Measurements from ENCODE around the gene TMEM140.
A peak's percentile ranks its signal among the peaks of the same experiment; 100 is the strongest.

The TMEM140 gene

GRCh38 chr7:135158141-135158655, 10.3 kb downstream of the TMEM140 start:
- no peak for DNase-seq (ENCODE audit: low read depth)
- no peak overlapping the region for H3K4me3 ChIP-seq (ENCODE audit: low read depth, low read length)
- TF ChIP-seq, protein P1, sequence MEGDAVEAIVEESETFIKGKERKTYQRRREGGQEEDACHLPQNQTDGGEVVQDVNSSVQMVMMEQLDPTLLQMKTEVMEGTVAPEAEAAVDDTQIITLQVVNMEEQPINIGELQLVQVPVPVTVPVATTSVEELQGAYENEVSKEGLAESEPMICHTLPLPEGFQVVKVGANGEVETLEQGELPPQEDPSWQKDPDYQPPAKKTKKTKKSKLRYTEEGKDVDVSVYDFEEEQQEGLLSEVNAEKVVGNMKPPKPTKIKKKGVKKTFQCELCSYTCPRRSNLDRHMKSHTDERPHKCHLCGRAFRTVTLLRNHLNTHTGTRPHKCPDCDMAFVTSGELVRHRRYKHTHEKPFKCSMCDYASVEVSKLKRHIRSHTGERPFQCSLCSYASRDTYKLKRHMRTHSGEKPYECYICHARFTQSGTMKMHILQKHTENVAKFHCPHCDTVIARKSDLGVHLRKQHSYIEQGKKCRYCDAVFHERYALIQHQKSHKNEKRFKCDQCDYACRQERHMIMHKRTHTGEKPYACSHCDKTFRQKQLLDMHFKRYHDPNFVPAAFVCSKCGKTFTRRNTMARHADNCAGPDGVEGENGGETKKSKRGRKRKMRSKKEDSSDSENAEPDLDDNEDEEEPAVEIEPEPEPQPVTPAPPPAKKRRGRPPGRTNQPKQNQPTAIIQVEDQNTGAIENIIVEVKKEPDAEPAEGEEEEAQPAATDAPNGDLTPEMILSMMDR (conservative IDR thresholded peaks at IDR 0.05; ENCODE audit: low read depth, low read length): no peak

DNA sequence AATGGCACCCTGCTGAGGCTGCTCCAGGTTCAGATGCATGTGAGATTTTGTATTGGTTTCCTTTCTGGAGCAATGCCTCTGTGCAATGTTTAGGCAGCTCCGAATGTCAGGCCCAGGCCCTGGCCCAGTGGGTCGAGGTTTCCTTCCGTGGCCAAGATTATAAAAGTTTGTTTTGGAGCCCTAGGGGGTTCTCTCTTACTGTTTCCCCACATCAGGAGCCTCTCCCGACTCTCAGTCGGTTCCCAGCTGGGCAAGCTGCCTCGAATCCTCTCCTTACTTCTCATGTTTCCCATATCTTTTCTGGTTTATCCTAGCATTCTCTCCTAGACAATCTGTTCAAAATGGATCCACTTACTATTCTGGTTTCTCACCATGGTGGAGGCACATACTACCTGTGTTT, 11.0 kb downstream of the TMEM140 start:
- TF ChIP-seq, protein P1 (conservative IDR thresholded peaks at IDR 0.05; ENCODE audit: low read depth, low read length): no peak
- no peak for DNase-seq (ENCODE audit: low read depth)
- no peak overlapping the region for H3K4me3 ChIP-seq (ENCODE audit: low read depth, low read length)

DNA sequence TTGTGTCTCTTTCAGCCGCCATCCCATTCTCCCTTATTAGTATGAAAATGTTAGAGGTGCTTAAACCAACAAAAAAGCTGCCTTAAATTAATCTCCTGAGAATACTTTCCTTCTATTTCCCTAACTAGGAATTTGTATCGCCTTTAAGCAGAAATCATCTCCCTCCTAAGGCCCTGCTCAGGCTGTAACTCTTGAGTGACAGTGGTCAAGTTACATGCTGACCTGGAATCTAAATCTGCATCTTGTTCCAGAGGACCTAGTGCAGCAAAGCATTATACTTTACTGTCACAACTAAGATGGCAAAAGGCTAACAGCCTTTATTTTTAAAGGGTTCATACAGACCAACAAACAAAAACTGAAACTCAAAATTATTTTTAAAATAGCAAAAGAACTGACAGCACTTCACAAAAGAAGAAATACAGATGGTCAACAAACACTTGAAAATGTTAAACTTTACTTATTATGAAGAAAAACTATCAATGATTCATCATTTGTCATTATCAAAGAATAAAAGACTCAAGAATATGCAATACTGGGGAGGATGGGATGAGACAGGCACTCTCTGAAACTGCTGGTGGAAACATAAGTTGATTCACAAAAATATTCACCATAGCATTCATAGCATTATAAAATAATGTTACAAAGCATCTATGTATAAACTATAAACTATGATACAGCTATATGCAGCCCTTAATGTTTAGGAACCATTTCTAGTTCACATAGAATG, 11.7 kb downstream of the TMEM140 start:
- H3K4me3 ChIP-seq (ENCODE audit: low read depth, low read length): no peak overlapping the region
- DNase-seq (ENCODE audit: low read depth): no peak
- TF ChIP-seq, protein P1 (conservative IDR thresholded peaks at IDR 0.05; ENCODE audit: low read depth, low read length): no peak

- TF ChIP-seq, protein P1 (conservative IDR thresholded peaks at IDR 0.05; ENCODE audit: low read depth, low read length): no peak
- no peak for DNase-seq (ENCODE audit: low read depth)
- H3K4me3 ChIP-seq (ENCODE audit: low read depth, low read length): no peak overlapping the region
These were observed 12.4 kb downstream of the TMEM140 start for GRCh38 chr7:135160098-135160857.

GRCh38 chr7:135160858-135161653, 13.2 kb downstream of the TMEM140 start:
- no peak overlapping the region for H3K4me3 ChIP-seq (ENCODE audit: low read depth, low read length)
- peak; percentile 72 for DNase-seq (ENCODE audit: low read depth)
- TF ChIP-seq, protein P1 (conservative IDR thresholded peaks at IDR 0.05; ENCODE audit: low read depth, low read length): peak; percentile 32

- no peak overlapping the region for H3K4me3 ChIP-seq (ENCODE audit: low read depth, low read length)
- TF ChIP-seq, protein P1 (conservative IDR thresholded peaks at IDR 0.05; ENCODE audit: low read depth, low read length): no peak
- DNase-seq (ENCODE audit: low read depth): no peak
These were observed 13.8 kb downstream of the TMEM140 start for GRCh38 chr7:135161669-135162068.

Measured in choroid plexus epithelial cell (primary cell).